ENCODE data around the gene STARD3.
A peak's percentile ranks its signal among the peaks of the same experiment; 100 is the strongest.

STARD3 gene

DNA sequence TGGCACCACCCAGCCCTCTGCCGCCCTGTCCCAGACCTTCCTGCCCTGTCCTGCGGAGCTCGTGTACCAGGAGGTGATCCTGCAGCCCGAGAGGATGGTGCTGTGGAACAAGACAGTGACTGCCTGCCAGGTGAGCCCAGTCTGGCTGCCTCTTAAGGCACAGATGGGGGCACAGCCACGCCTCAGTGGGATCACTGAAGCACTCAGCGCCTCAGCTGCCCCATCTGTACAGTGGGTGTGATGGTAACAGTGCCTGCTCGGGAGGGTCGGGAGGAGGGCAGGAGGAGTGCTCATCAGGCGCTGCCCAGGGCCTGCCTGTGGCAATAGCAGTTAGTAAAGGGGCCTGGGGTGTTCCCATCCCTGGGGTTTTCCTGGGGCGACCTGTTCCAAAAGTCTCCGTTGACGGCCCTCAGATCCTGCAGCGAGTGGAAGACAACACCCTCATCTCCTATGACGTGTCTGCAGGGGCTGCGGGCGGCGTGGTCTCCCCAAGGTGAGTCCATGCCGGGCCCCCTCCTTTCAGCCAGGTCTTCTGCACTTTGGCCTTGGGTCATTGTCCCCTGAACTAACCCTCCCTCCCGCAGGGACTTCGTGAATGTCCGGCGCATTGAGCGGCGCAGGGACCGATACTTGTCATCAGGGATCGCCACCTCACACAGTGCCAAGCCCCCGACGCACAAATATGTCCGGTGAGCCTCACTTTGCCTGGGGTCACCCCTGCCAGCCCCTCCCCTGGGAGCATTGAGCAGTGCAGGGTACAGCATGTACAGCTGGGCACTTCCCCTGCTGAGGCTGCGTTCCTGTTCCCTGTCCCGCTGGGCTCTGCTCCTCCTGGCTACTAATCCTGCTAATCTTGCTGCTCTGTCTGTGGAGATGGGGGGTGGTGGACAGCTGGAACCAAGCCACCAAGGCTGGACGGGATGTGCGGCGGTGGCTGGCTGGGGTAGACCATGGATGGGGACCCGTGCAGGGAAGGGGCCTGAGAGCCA, 23.7 kb downstream of the STARD3 start:
- DNase-seq (ENCODE audit: low read depth) = no peak

- no peak for DNase-seq (ENCODE audit: low read depth)
Observed at GRCh38 chr17:39661744-39662541, 25.0 kb downstream of the STARD3 start.

DNA sequence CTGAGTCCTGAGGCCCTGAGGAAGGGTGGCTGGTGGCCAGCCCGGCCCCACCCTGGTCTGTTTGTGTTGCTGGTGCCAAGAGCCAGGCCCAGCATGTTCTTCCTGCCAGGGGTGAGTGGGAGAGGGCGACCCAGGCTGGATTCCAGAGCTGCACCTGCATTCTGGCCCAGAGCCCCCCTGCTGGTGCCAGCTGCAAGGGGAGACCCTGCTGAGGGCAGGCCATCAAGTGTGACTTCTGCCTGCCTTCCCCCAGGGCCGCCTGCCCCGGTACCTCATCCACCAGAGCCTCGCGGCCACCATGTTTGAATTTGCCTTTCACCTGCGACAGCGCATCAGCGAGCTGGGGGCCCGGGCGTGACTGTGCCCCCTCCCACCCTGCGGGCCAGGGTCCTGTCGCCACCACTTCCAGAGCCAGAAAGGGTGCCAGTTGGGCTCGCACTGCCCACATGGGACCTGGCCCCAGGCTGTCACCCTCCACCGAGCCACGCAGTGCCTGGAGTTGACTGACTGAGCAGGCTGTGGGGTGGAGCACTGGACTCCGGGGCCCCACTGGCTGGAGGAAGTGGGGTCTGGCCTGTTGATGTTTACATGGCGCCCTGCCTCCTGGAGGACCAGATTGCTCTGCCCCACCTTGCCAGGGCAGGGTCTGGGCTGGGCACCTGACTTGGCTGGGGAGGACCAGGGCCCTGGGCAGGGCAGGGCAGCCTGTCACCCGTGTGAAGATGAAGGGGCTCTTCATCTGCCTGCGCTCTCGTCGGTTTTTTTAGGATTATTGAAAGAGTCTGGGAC, 25.8 kb downstream of the STARD3 start:
- no peak for DNase-seq (ENCODE audit: low read depth)

- no peak for DNase-seq (ENCODE audit: low read depth)
Observed at GRCh38 chr17:39663340-39663687, 26.4 kb downstream of the STARD3 start.

DNA sequence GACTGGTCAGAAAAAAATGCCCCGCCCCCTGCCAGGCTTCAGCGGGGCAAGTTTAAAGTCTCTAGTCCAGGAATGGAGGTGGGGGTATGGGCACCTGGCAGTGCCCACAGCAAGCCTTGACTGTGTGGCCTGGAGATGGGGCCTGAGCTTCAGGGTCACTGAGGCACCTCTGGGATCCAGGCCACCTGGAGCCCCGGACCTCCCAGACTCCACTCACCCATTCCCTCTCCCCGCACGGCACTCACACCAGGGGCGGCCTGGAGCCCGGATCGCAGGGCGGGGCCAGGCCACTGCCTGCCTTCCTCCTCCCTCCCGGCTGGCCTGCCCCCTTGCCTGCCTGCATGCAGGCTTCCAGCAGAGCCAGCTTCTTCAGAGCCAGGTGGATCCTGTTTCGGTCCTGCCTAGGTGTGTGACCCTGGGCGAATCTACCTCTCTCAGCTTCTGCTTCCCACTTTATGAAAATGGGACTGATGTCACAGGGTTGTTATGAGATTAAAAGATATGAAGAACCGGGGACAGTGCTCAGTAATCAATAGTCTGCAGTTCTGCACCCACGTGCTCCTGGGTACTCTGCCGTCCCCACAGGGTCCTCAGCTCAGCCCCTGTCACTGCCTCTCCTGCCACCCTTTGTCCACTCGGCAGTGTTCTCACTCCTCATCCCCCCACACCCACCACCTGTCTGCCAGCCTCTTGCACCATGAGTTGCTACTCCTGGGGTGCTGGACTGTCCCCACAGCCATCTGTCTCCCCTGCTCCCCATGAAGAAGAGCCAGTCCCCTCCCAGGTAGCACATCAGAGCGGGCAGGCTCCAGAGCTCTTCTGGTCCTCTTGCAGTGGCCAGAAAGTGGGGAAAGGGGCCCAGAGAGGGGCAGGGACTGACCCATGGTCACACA, 27.0 kb downstream of the STARD3 start:
- DNase-seq (ENCODE audit: low read depth) = no peak

GRCh38 chr17:39664581-39665561, 27.9 kb downstream of the STARD3 start, which contains the start of gene TCAP:
Gene TCAP, plus strand, starts transcription at chr17:39665349. Its CDS starts 11 bp downstream, at chr17:39665360.
- DNase-seq (ENCODE audit: low read depth) = no peak

GRCh38 chr17:39665642-39666224, 28.8 kb downstream of the STARD3 start:
- no peak for DNase-seq (ENCODE audit: low read depth)

DNA sequence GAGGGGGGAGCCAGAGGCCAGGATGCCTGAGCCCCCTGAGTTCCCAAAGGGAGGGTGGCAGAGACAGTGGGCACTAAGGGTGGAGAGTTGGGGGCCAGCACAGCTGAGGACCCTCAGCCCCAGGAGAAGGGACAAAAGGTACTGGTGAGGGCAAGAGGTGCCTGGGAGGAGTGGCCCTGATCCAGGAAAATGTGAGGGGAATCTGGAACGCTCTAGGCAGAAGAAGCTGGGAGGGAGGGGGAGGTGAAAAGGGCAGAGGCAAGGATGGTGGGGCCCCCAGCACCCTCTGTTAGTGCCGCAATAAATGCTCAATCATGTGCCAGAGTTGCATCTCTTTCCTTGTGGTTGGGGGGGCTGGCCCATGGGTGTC, 29.3 kb downstream of the STARD3 start:
- no peak for DNase-seq (ENCODE audit: low read depth)

GRCh38 chr17:39666601-39667261, 29.8 kb downstream of the STARD3 start:
- no peak for DNase-seq (ENCODE audit: low read depth)

DNA sequence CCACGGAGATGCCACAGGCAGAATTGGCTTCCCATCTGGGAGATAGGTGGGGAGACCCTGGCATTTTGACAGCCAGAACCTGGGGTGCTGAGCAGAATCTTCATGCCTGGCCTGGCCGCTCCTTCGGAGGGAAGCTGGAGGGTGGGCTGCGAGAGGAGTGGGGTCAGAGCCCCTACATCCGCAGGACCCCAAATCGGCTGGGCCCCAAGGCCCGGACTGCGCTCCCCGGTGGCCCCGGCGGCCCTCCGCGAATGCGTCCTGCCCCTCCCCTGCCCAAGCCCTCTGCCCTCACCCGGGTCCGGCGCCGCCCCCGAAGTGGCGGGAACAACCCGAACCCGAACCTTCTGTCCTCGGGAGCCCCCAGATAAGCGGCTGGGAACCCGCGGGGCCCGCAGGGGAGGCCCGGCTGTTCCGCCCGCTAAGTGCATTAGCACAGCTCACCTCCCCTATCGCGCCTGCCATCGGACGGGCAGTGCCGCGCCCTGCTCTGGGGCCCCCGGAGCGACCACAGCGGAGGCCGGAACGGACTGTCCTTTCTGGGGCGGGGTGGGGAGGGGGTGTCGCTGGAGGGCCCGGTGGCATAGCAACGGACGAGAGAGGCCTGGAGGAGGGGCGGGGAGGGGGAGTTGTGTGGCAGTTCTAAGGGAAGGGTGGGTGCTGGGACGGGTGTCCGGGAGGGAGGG, 30.5 kb downstream of the STARD3 start:
- no peak for DNase-seq (ENCODE audit: low read depth)

- DNase-seq (ENCODE audit: low read depth) = peak; percentile 40
Observed at GRCh38 chr17:39667945-39668924, 31.3 kb downstream of the STARD3 start, which contains the start of gene PNMT. Gene PNMT, plus strand, starts transcription at chr17:39668453. Its CDS starts 23 bp downstream, at chr17:39668476.

DNA sequence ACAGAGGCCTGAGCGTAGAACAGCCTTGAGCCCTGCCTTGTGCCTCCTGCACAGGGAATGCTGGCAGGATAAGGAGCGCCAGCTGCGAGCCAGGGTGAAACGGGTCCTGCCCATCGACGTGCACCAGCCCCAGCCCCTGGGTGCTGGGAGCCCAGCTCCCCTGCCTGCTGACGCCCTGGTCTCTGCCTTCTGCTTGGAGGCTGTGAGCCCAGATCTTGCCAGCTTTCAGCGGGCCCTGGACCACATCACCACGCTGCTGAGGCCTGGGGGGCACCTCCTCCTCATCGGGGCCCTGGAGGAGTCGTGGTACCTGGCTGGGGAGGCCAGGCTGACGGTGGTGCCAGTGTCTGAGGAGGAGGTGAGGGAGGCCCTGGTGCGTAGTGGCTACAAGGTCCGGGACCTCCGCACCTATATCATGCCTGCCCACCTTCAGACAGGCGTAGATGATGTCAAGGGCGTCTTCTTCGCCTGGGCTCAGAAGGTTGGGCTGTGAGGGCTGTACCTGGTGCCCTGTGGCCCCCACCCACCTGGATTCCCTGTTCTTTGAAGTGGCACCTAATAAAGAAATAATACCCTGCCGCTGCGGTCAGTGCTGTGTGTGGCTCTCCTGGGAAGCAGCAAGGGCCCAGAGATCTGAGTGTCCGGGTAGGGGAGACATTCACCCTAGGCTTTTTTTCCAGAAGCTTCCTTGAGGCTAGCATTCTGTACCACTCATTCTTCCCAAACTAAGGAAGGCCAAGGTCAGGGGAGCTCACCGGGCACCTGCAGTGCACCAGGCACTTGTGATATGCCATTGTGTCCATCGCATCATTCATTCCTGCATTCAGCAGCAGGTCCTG, 33.2 kb downstream of the STARD3 start:
- DNase-seq (ENCODE audit: low read depth) = no peak

GRCh38 chr17:39670746-39671145, 33.8 kb downstream of the STARD3 start:
- no peak for DNase-seq (ENCODE audit: low read depth)

GRCh38 chr17:39671651-39672521, 34.9 kb downstream of the STARD3 start:
- no peak for DNase-seq (ENCODE audit: low read depth)
